GM12801 (cell line): ENCODE data around the gene IQCC.

Experiments
- TF ChIP-seq, protein P1 (sequence below): IDR thresholded peaks from one replicate; pipeline ENCODE4 v1.5.1; 2011; ENCODE audit warnings: control low read depth; ENCODE audit not compliant: insufficient read length; ENCODE audit errors: extremely low read depth

The IQCC gene

DNA sequence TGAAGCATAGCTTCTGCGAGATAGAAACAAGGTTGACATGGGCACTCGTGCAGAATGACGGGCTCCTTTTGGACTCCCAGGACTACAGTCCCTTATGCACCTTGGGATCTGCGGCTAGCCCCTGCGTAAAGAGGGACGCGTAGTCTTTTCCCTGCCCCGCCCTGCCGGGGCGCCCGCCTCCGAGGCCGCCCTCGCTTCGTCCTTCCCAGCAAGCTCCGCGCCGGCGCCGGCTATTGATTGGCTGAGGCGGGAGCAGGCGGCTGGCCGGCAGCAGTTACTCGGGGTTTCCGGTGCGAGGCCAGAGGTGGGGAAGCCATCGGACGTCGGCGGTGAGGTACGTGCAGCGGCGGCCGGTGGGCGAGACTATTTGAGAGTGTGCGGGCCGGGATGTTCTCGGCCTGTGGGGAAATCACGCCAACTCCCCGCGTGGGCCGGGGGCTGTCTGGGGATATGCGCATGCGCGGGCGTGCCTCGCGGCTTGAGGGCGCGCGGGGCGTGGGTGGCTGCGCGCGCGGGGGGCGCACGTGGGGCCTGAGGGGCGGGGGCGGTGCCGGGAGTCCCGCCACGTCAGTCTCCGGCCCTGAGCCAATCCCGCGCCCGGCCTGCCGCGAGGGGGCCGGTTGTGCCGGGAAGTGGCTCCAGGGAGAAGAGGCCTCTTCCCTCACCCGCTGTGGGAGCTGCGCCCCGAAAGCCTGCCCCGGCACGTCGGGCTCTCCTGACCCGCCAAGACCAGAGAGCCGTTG lies 25.9 kb upstream of the IQCC start, which contains the start of gene TXLNA:
Gene TXLNA (plus strand): TSS at position 233 of the 743 bp plus-strand sequence. CDS start 671 bp downstream, outside the sequence.
- TF ChIP-seq, protein P1, sequence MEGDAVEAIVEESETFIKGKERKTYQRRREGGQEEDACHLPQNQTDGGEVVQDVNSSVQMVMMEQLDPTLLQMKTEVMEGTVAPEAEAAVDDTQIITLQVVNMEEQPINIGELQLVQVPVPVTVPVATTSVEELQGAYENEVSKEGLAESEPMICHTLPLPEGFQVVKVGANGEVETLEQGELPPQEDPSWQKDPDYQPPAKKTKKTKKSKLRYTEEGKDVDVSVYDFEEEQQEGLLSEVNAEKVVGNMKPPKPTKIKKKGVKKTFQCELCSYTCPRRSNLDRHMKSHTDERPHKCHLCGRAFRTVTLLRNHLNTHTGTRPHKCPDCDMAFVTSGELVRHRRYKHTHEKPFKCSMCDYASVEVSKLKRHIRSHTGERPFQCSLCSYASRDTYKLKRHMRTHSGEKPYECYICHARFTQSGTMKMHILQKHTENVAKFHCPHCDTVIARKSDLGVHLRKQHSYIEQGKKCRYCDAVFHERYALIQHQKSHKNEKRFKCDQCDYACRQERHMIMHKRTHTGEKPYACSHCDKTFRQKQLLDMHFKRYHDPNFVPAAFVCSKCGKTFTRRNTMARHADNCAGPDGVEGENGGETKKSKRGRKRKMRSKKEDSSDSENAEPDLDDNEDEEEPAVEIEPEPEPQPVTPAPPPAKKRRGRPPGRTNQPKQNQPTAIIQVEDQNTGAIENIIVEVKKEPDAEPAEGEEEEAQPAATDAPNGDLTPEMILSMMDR = no peak

DNA sequence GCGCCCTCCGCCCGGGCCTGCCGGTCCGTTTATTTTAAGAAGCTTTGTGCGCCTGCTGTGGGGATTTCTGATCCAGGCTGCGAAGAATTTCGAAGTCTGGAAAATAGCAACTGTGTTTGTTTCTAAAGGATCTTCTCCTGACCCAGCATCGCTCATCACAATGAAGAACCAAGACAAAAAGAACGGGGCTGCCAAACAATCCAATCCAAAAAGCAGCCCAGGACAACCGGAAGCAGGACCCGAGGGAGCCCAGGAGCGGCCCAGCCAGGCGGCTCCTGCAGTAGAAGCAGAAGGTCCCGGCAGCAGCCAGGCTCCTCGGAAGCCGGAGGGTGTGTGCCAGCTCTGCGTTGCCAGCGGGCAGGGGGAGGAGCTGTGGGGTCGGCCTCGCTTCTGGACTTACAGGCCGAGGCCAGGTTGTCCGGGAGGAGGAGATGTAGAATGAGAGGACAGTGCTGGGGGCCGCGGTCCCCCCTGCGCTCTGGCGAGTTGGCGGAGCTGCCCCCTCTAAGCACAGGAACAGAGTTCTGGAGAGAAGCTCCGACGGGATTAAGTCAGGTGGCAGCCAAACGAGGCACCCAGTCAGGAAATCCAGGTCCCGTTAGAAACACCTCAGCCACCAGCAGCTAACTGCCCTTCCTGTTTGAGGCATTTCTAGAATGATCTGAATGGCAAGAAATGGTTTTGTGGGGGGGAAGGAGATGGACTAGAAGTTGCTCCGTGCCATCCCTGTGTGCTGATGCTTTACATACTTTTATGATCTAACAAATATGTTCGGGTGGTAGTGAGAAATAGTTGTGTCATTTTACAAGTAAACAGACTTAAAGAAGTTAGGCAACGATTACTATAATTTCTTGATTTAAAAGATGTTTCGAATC lies 25.0 kb upstream of the IQCC start:
- TF ChIP-seq, protein P1 = no peak

DNA sequence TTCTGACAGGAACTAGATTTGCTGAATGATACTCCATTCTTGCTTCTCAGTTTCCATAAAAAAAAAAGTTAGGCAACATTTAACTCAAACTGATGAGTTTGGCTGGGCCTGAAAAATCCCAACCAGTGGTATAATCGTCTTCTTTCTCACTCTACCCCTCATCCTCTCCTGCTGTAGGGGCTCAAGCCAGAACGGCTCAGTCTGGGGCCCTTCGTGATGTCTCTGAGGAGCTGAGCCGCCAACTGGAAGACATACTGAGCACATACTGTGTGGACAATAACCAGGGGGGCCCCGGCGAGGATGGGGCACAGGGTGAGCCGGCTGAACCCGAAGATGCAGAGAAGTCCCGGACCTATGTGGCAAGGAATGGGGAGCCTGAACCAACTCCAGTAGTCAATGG lies 24.4 kb upstream of the IQCC start:
- TF ChIP-seq, protein P1 = no peak

DNA sequence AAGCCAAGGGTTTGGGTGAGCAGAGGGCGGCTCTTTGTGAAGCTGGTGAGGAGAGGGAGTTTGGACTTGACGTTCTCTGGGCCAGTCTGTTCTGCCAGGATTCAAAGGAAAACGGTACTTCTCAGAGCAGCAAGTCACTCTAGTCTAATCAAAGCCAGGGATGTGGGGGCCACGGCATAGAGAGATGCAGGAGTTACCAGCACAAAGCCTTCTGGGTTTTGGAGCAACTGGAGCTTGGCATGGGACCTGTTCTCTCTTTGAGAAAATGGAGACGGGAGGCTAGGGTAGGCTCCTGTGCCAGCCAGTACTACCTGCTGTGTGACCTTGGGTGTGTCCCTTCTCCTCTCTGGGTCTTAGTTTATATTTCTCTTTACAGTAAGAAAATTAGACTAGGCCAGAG lies 23.9 kb upstream of the IQCC start:
- TF ChIP-seq, protein P1 = no peak

DNA sequence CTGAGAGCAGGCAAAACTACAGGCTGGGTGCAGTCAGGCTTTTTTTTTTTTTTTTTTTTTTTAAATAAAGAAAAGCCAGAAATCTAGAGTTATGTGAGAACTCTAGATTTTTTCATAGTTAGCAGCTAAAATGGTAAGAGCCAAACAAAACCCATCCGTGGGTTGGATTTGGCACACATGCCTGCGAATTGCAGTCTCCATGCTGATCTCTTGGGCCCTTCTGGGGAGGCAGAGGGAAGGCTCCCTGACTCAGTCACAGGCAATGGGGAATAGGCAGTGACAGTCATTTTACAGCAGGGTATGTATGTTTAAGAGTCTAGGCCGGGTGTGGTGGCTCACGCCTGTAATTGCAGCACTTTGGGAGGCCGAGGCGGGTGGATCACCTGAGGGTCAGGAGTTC lies 23.4 kb upstream of the IQCC start:
- TF ChIP-seq, protein P1 = no peak

DNA sequence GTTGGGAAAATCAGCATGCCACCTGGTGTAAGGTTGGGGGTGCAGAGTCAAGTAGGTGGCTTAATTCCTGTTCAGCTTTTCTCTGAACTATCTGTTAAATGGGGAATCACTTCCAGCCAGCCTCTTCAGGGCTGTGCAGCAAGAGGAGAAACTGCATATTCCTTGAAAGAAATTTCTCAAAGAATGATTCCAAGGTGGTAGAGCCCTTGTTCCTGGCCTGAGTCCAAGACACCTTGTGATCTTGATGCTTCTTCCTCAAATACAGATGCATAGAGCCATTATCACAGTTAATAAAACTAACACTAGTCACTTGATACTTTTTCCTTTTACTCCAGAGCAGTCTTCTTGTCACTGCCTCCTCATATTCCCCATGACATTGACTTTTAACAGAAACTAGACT lies 20.8 kb upstream of the IQCC start:
- TF ChIP-seq, protein P1 = no peak

DNA sequence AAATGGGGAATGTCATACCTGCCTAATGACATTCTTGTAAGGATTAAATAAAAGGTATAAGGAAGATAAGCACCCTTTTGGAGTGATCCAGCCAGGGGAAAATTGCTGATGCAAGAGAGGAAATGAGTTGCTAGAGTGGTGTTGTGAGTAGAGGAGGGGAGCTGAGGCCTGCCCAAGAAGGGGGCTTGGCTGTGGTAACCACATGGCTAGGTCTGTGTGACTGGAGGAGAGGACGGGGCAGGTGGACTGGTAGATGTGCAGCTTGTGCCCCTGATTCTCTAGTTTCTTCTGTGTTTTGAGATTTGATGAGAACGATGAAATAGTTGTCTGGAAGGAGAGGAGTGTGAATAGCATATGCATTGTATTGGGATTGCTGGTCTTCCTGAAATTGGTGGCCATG lies 19.4 kb upstream of the IQCC start:
- TF ChIP-seq, protein P1 = no peak
